PFSK-1 (cell line): Measurements from ENCODE around the gene EIF4A3.

ENCODE experiments used
- FOXP2 ChIP-seq: optimal IDR thresholded peaks from 2 replicates; pipeline ENCODE3; 2011; ENCODE audit warnings: borderline replicate concordance, control low read depth, inconsistent platforms; ENCODE audit not compliant: insufficient read depth; ENCODE audit errors: extremely low read length, extremely low read depth
- POLR2AphosphoS5 ChIP-seq: IDR thresholded peaks from 2 replicates; pipeline ENCODE4 v1.6.1; 2012; ENCODE audit warnings: low read depth, mild to moderate bottlenecking, control low read depth, low read length, moderate library complexity
- REST ChIP-seq, 2 experiments: IDR thresholded peaks; 2 replicates each; pipeline versions ENCODE4 v1.6.1 to v1.8.0; 2011 to 2012; ENCODE audit warnings: low read depth in 2 of 2, low read length in 2 of 2, control low read depth in 1 of 2, inconsistent platforms in 1 of 2, mild to moderate bottlenecking in 1 of 2, moderate library complexity in 1 of 2; ENCODE audit not compliant: insufficient read depth in 1 of 2
- SIN3A ChIP-seq: IDR thresholded peaks from 2 replicates; pipeline ENCODE4 v1.6.1; 2012; ENCODE audit warnings: mild to moderate bottlenecking, low read length, moderate library complexity, borderline replicate concordance; ENCODE audit not compliant: insufficient read depth
- TAF1 ChIP-seq: IDR thresholded peaks from 2 replicates; pipeline ENCODE4 v1.6.1; 2012; ENCODE audit warnings: low read length, control low read depth, borderline replicate concordance; ENCODE audit not compliant: insufficient read depth

EIF4A3 gene

DNA sequence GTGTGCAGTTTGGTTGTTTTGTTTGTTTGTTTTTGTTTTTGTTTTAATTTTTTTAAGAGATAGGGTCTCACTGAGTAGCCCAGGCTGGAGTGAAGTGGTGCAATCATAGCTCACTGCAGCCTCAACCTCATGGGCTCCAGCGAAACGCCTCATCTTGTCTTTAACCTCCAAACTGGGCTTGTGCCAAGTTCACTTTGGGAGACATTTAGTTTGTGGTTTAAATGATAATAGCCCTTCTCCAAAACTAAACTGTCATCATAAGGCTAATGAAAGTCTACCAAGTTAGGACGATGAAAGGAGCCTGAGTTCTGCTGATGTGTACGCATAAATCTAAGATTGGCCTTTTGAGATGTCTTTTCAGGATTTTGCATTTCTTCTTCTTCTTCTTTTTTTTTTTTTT lies 16.4 kb upstream of the EIF4A3 start:
- no peak for TF ChIP-seq FOXP2
- no peak for TF ChIP-seq POLR2AphosphoS5
- TF ChIP-seq SIN3A: no peak
- no peak for TF ChIP-seq TAF1
- no peak for TF ChIP-seq REST (IDR thresholded peaks at IDR 0.05; ENCODE audit: insufficient read depth in 1 of 2, low read depth in 2 of 2, low read length in 2 of 2)

- TF ChIP-seq SIN3A (no peak), POLR2AphosphoS5 (no peak), TAF1 (no peak), FOXP2 (no peak), REST (IDR thresholded peaks at IDR 0.05; ENCODE audit: insufficient read depth in 1 of 2, low read depth in 2 of 2, low read length in 2 of 2) (no peak)
These were observed 13.6 kb upstream of the EIF4A3 start for GRCh38 chr17:80160536-80160935.

DNA sequence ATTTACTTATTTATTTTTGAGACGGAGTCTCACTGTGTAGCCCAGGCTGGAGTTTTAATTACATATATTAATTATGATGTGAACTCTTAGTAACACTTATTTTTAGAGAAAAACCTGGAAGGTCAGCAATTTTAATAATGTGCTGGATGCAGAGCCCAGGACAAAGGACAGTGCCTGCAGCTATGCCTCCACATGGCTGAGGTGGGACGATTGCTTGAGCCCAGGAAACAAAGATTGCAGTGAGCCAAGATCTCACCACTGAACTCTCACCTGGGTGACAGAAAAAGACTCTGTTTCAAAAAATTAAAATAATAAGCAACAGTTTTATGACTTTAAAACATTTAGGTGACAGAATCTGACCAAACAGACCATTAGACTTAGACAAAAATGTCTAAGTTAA lies 11.9 kb upstream of the EIF4A3 start:
- TF ChIP-seq TAF1: no peak
- 0 out of 4 replicates have a peak, but pooled peaks of 1 of the 2 experiments have one; percentile 21 for TF ChIP-seq REST (IDR thresholded peaks at IDR 0.05; ENCODE audit: insufficient read depth in 1 of 2, low read depth in 2 of 2, low read length in 2 of 2)

DNA sequence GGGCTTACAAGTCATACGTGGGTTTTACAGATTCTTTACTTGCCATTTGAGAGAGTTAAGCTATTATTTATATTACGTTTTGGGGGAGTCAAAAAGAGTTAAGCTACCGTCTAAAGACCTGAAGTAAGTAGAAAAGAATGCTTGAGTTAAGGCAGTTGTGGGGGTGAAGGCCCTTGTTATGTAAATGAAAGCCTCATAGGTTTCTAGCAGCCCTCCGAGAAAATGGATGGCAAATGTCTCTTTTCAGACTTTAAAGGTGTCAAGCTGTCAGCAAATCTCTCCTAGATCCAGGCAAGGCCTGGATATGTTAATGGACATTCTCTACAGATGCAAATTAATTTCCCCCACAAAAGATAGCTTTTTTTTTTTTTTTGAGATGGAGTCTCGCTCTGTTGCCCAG lies 7.2 kb upstream of the EIF4A3 start:
- TF ChIP-seq SIN3A: no peak
- no peak for TF ChIP-seq REST (IDR thresholded peaks at IDR 0.05; ENCODE audit: insufficient read depth in 1 of 2, low read depth in 2 of 2, low read length in 2 of 2)
- TF ChIP-seq FOXP2: no peak
- TF ChIP-seq TAF1: no peak
- no peak for TF ChIP-seq POLR2AphosphoS5

GRCh38 chr17:80153004-80153403 lies 6.1 kb upstream of the EIF4A3 start:
- TF ChIP-seq SIN3A (no peak), POLR2AphosphoS5 (no peak), FOXP2 (no peak)

- no peak for TF ChIP-seq FOXP2
- no peak for TF ChIP-seq TAF1
- no peak for TF ChIP-seq REST (IDR thresholded peaks at IDR 0.05; ENCODE audit: insufficient read depth in 1 of 2, low read depth in 2 of 2, low read length in 2 of 2)
- TF ChIP-seq SIN3A: no peak
- TF ChIP-seq POLR2AphosphoS5: no peak
These were observed 5.3 kb upstream of the EIF4A3 start for GRCh38 chr17:80152081-80152702.
